H1 (cell line): ENCODE data around the gene CEP57L1. TPM values are rescaled to one million over a fixed set of nuclear protein-coding genes. Genes with fewer than 3 reads are reported as not detected.

Source experiments
- CTCF ChIA-PET: fragments of 300-600 bp; sonication (Branson Sonifier 250); formaldehyde crosslinking; loops from one replicate; lab custom pipeline; 2021; ENCODE audit not compliant: partially characterized antibody; lab: Charles Lee
- POLR2A ChIA-PET: fragments of 300-600 bp; sonication (Branson Sonifier 250); formaldehyde crosslinking; loops from one replicate; lab custom pipeline; 2021; ENCODE audit warnings: inconsistent platforms; ENCODE audit not compliant: partially characterized antibody; lab: Charles Lee
- DNase-seq, 2 experiments: peaks; one replicate each; pipeline versions ENCODE4 v3.0.0 to v3.0.0-alpha.2; 2010 to 2022; ENCODE audit warnings: low spot score in 2 of 2, low read depth in 1 of 2, mixed read lengths in 1 of 2
- FAIRE-seq: peaks from 2 replicates; lab custom pipeline; 2011; peaks lifted over from hg19 to GRCh38; lab: Jason Lieb, UNC
- H2AFZ ChIP-seq: 2 replicates; pipeline ENCODE4 v1.8.1; 2012; ENCODE audit warnings: low read length, inconsistent platforms
- H2AK5ac ChIP-seq: 2 replicates; pipeline ENCODE4 v1.6.1; 2013; ENCODE audit warnings: low read depth, low read length
- H2BK120ac ChIP-seq: replicated peaks from 2 replicates; pipeline ENCODE3; 2013; ENCODE audit warnings: low read depth, low read length, inconsistent platforms
- H2BK12ac ChIP-seq: 2 replicates; pipeline ENCODE4 v1.6.1; 2013; ENCODE audit warnings: low read depth, low read length
- H2BK15ac ChIP-seq: 2 replicates; pipeline ENCODE4 v1.6.1; 2013; ENCODE audit warnings: low read length
- H2BK20ac ChIP-seq: 2 replicates; pipeline ENCODE4 v1.6.1; 2013; ENCODE audit warnings: low read length
- H2BK5ac ChIP-seq: 2 replicates; pipeline ENCODE4 v1.6.1; 2013; ENCODE audit warnings: low read depth, low read length
- H3K14ac ChIP-seq: 2 replicates; pipeline ENCODE4 v1.6.1; 2013; ENCODE audit warnings: inconsistent platforms; ENCODE audit not compliant: insufficient read length
- H3K18ac ChIP-seq: 2 replicates; pipeline ENCODE4 v1.6.1; 2013; ENCODE audit warnings: low read length; ENCODE audit errors: extremely low read depth
- H3K23ac ChIP-seq: 2 replicates; pipeline ENCODE4 v1.6.1; 2013; ENCODE audit warnings: inconsistent platforms; ENCODE audit not compliant: insufficient read length
- H3K23me2 ChIP-seq: 2 replicates; pipeline ENCODE4 v1.6.1; 2013; ENCODE audit warnings: low read depth, low read length
- H3K27ac ChIP-seq: 2 replicates; pipeline ENCODE4 v1.6.1; 2011; ENCODE audit warnings: low read depth, low read length, inconsistent platforms
- H3K27me3 ChIP-seq, 4 experiments: replicated peaks in 1 of 4; 1 replicate in 1 of 4; 2 replicates in 3 of 4; pipeline versions ENCODE4 v1.6.1 to v1.8.1; 2011 to 2013; ENCODE audit warnings: low read length in 3 of 4, mild to moderate bottlenecking in 3 of 4, inconsistent platforms in 2 of 4, mixed read lengths in 2 of 4, moderate library complexity in 1 of 4; ENCODE audit not compliant: control insufficient read depth in 3 of 4, insufficient read depth in 3 of 4; ENCODE audit errors: extremely low read depth in 1 of 4
- H3K36me3 ChIP-seq, 4 experiments: 2 replicates each; pipeline versions ENCODE4 v1.6.1 to v1.8.1; 2011 to 2013; ENCODE audit warnings: mild to moderate bottlenecking in 4 of 4, low read length in 3 of 4, moderate library complexity in 2 of 4, control low read depth in 1 of 4, inconsistent platforms in 1 of 4; ENCODE audit not compliant: insufficient read depth in 4 of 4, control insufficient read depth in 2 of 4
- H3K4ac ChIP-seq: replicated peaks from 2 replicates; pipeline ENCODE3; 2013; ENCODE audit warnings: low read length, low read depth, mixed read lengths, inconsistent platforms; ENCODE audit not compliant: insufficient read length
- H3K4me1 ChIP-seq, 4 experiments: replicated peaks in 1 of 4; 1 replicate in 1 of 4; 2 replicates in 3 of 4; pipeline versions ENCODE4 v1.6.1 to v1.8.1; 2011 to 2013; ENCODE audit warnings: low read length in 3 of 4, inconsistent platforms in 2 of 4, mixed read lengths in 1 of 4; ENCODE audit not compliant: insufficient read depth in 4 of 4, control insufficient read depth in 3 of 4
- H3K4me2 ChIP-seq, 2 experiments: 2 replicates each; pipeline versions ENCODE4 v1.6.1 to v1.8.1; 2011 to 2013; ENCODE audit warnings: low read depth in 2 of 2, low read length in 2 of 2, control low read depth in 1 of 2, inconsistent platforms in 1 of 2, mild to moderate bottlenecking in 1 of 2; ENCODE audit not compliant: insufficient read depth in 1 of 2
- H3K4me3 ChIP-seq, 4 experiments: fragments of 200-600, 300-600 bp in 1 of 4; sonication (generic), shearing (Covaris generic), sonication (Bioruptor Twin) in 1 of 4; 2 replicates each; pipeline versions ENCODE4 v1.5.1 to v1.8.1; 2011 to 2016; ENCODE audit warnings: low read length in 4 of 4, low read depth in 3 of 4, control low read depth in 2 of 4, inconsistent platforms in 2 of 4, mild to moderate bottlenecking in 2 of 4, mixed read lengths in 1 of 4, moderate library complexity in 1 of 4; ENCODE audit not compliant: insufficient read depth in 2 of 4; ENCODE audit errors: extremely low read depth in 1 of 4
- H3K56ac ChIP-seq: replicated peaks from 2 replicates; pipeline ENCODE3; 2013; ENCODE audit warnings: low read depth, mild to moderate bottlenecking, mixed read lengths, low read length, inconsistent platforms; ENCODE audit not compliant: insufficient read length
- H3K79me1 ChIP-seq: 2 replicates; pipeline ENCODE4 v1.6.1; 2013; ENCODE audit warnings: low read depth, low read length, control low read depth
- H3K79me2 ChIP-seq, 2 experiments: 2 replicates each; pipeline versions ENCODE4 v1.6.1 to v1.8.1; 2012 to 2013; ENCODE audit warnings: low read length in 2 of 2, mild to moderate bottlenecking in 2 of 2, inconsistent platforms in 1 of 2; ENCODE audit not compliant: insufficient read depth in 2 of 2, control insufficient read depth in 1 of 2
- H3K9ac ChIP-seq, 4 experiments: replicated peaks in 1 of 4; 1 replicate in 1 of 4; 2 replicates in 3 of 4; pipeline versions ENCODE4 v1.6.1 to v1.8.1; 2011 to 2013; ENCODE audit warnings: low read depth in 3 of 4, low read length in 3 of 4, control low read depth in 2 of 4, mild to moderate bottlenecking in 2 of 4, moderate library complexity in 2 of 4, inconsistent platforms in 1 of 4; ENCODE audit errors: extremely low read depth in 1 of 4
- H3K9me3 ChIP-seq, 2 experiments: 2 replicates each; pipeline versions ENCODE4 v1.6.1 to v1.8.1; 2012 to 2013; ENCODE audit warnings: mild to moderate bottlenecking in 2 of 2, moderate library complexity in 2 of 2, control low read depth in 1 of 2, inconsistent platforms in 1 of 2, low read depth in 1 of 2, low read length in 1 of 2, mixed read lengths in 1 of 2; ENCODE audit not compliant: insufficient read depth in 2 of 2
- H4K20me1 ChIP-seq, 2 experiments: replicated peaks in 1 of 2; 2 replicates each; pipeline versions ENCODE3 to v1.8.1; 2011 to 2013; ENCODE audit warnings: inconsistent platforms in 2 of 2, low read length in 2 of 2, mild to moderate bottlenecking in 1 of 2; ENCODE audit not compliant: insufficient read depth in 2 of 2, control insufficient read depth in 1 of 2
- H4K5ac ChIP-seq: 2 replicates; pipeline ENCODE4 v1.6.1; 2013; ENCODE audit warnings: low read length, low read depth, mixed read lengths, inconsistent platforms; ENCODE audit not compliant: insufficient read length
- H4K8ac ChIP-seq: 2 replicates; pipeline ENCODE4 v1.8.0; 2013; ENCODE audit warnings: mild to moderate bottlenecking, moderate library complexity, low read length, inconsistent platforms; ENCODE audit not compliant: insufficient read depth; ENCODE audit errors: extremely low read depth
- H4K91ac ChIP-seq: replicated peaks from 2 replicates; pipeline ENCODE3; 2013; ENCODE audit warnings: low read length, mixed read lengths, inconsistent platforms; ENCODE audit not compliant: insufficient read length
- ATF2 ChIP-seq: IDR thresholded peaks from 2 replicates; pipeline ENCODE4 v1.6.1; 2012; ENCODE audit warnings: low read length, inconsistent platforms
- BRCA1 ChIP-seq: IDR thresholded peaks from 2 replicates; pipeline ENCODE4 v1.6.1; 2012; ENCODE audit warnings: low read depth, low read length, improper control_type of control experiment
- CEBPB ChIP-seq: IDR thresholded peaks from 2 replicates; pipeline ENCODE4 v1.6.1; 2012; ENCODE audit warnings: low read depth, low read length
- GABPA ChIP-seq: IDR thresholded peaks from 2 replicates; pipeline ENCODE4 v1.6.1; 2011; ENCODE audit warnings: mild to moderate bottlenecking, low read length, moderate library complexity, borderline replicate concordance; ENCODE audit not compliant: insufficient read depth
- GTF2F1 ChIP-seq: IDR thresholded peaks from 2 replicates; pipeline ENCODE4 v1.6.1; 2012; ENCODE audit warnings: low read depth, low read length, improper control_type of control experiment, borderline replicate concordance
- JUND ChIP-seq: IDR thresholded peaks from 2 replicates; pipeline ENCODE4 v1.6.1; 2011; ENCODE audit warnings: mild to moderate bottlenecking, improper control_type of control experiment, low read length
- KDM4A ChIP-seq: IDR thresholded peaks from one replicate; pipeline ENCODE4 v1.7.1; 2012; ENCODE audit warnings: low read depth, mild to moderate bottlenecking, moderate library complexity, low read length, inconsistent platforms; ENCODE audit not compliant: severe bottlenecking
- PHF8 ChIP-seq: fragments of 200-600 bp; sonication (generic); conservative IDR thresholded peaks from 2 replicates; pipeline ENCODE4 v1.7.1; 2012; ENCODE audit warnings: low read depth, mild to moderate bottlenecking, inconsistent platforms, low read length, moderate library complexity
- POU5F1 ChIP-seq: IDR thresholded peaks from 2 replicates; pipeline ENCODE4 v1.6.1; 2011; ENCODE audit warnings: low read depth, mild to moderate bottlenecking, low read length, moderate library complexity
- RFX5 ChIP-seq: IDR thresholded peaks from 2 replicates; pipeline ENCODE4 v1.6.1; 2011; ENCODE audit warnings: low read depth, low read length, improper control_type of control experiment, borderline replicate concordance
- SAP30 ChIP-seq: fragments of 300-600 bp; sonication (generic); IDR thresholded peaks from 2 replicates; pipeline ENCODE4 v1.7.1; 2012; ENCODE audit warnings: low read length, moderate library complexity, mild to moderate bottlenecking, inconsistent platforms; ENCODE audit not compliant: insufficient read depth, insufficient replicate concordance
- SIRT6 ChIP-seq: IDR thresholded peaks from one replicate; pipeline ENCODE4 v1.7.1; 2012; ENCODE audit warnings: low read length, inconsistent platforms
- ZNF274 ChIP-seq: IDR thresholded peaks from 2 replicates; pipeline ENCODE4 v1.7.0; 2012; ENCODE audit warnings: low read length, borderline replicate concordance; ENCODE audit errors: extremely low read depth
- WGBS, 2 experiments: shearing (Covaris generic) in 1 of 2; methylation state at CpG; one replicate each; pipeline versions ENCODE4 v1.1.6 to v1.1.7; 2013 to 2015; ENCODE audit warnings: low lambda C conversion rate in 2 of 2, mixed read lengths in 2 of 2, inconsistent platforms in 1 of 2, low coverage in 1 of 2, missing lambda C conversion rate in 1 of 2; ENCODE audit not compliant: insufficient replicate concordance in 2 of 2, insufficient coverage in 1 of 2, insufficient read length in 1 of 2; ENCODE audit errors: extremely low coverage in 1 of 2, missing lambda C conversion rate in 1 of 2; 5-methylcytosine and 5-hydroxymethylcytosine counted together
- polyA plus RNA-seq, 7 experiments: library from polyadenylated mRNA; depleted of rRNA in 3 of 7; stranded (reverse) in 5 of 7; unstranded in 2 of 7; fragments of >200 nt in 5 of 7; fragments of 200-250 nt in 2 of 7; gene quantifications; 1 replicate in 5 of 7; 2 replicates in 1 of 7; 4 replicates in 1 of 7; pipeline versions ENCODE4 v1.2.1 to v1.2.3, GENCODE V29; 2011 to 2013; ENCODE audit warnings: missing spikeins in 2 of 7, mixed read lengths in 2 of 7
- total RNA-seq: library from RNA; stranded (reverse); fragmentation: NEBNext Ultra II Directional; extraction: Animal tissue kit (Norgen Biotek cat#: 25700); gene quantifications from 2 replicates; pipeline ENCODE4 v1.2.1, GENCODE V29; 2021

Gene CEP57L1
- total and polyA plus RNA-seq, 2 of the 8 experiments (the other 6 are each of a cell fraction or from before 2014, with no cell fraction given), result 3.6 to 11.5 TPM

- H3K9me3 ChIP-seq, result no peaks in the 10 kb centered on the region
- WGBS, 2 experiments, result 86% methylated on average over 3 of the region's 3 CpGs; no CpG with 5 or more reads in 1 of the 2 experiments
- no peak overlapping the region for H2BK20ac ChIP-seq
- no peak overlapping the region for H3K14ac ChIP-seq
- no peak overlapping the region for H4K91ac ChIP-seq
- H2BK15ac ChIP-seq, result no peak overlapping the region
- no peak overlapping the region for H2BK12ac ChIP-seq
- no peak overlapping the region for H3K18ac ChIP-seq
- no peak overlapping the region for H2AK5ac ChIP-seq
- H4K5ac ChIP-seq, result no peak overlapping the region
- H3K23ac ChIP-seq, result no peak overlapping the region
- no peaks in the 10 kb centered on the region for H3K23me2 ChIP-seq
- no peak for FAIRE-seq
- DNase-seq, result no peak
- TF ChIP-seq POU5F1 (no peak), RFX5 (no peak), SIRT6 (no peak), ZNF274 (no peak), SAP30 (no peak), GABPA (no peak), CEBPB (no peak), KDM4A (no peak), BRCA1 (no peak), JUND (no peak), ATF2 (no peak), PHF8 (no peak), GTF2F1 (no peak)
- POLR2A ChIA-PET, result no interaction called here
- H3K27ac ChIP-seq, result no peak overlapping the region
- H3K79me2 ChIP-seq, result no peaks in the 10 kb centered on the region
- H3K4me2 ChIP-seq, result no peak overlapping the region
- no peak overlapping the region for H2BK5ac ChIP-seq
- H3K36me3 ChIP-seq, result no peaks in the 10 kb centered on the region; a peak in 1 of 8 replicates
- CTCF ChIA-PET, result no interaction called here
- H4K8ac ChIP-seq, result no peak overlapping the region
- H3K4me3 ChIP-seq, result no peak overlapping the region
- no peak overlapping the region for H2AFZ ChIP-seq
- H4K20me1 ChIP-seq, result no peaks in the 10 kb centered on the region
- H3K4ac ChIP-seq, result no peak overlapping the region
- no peaks in the 10 kb centered on the region for H3K79me1 ChIP-seq
- H3K56ac ChIP-seq, result no peak overlapping the region
- H3K4me1 ChIP-seq, result peaks cover 0 to 3% (median 0%) of the 10 kb centered on the region in 4 experiments; a peak in 1 of 7 replicates
- H2BK120ac ChIP-seq, result no peak overlapping the region
- no peaks in the 10 kb centered on the region for H3K27me3 ChIP-seq
- H3K9ac ChIP-seq, result no peak overlapping the region
Observed at GRCh38 chr6:109059153-109059552, 36.2 kb upstream of the CEP57L1 start.
